WTC11 (cell line): Measurements from ENCODE around the gene A2ML1. TPM values are rescaled to one million over a fixed set of nuclear protein-coding genes. Genes with fewer than 3 reads are reported as not detected.

Source experiments
- ATAC-seq: fragments of 200-7000 bp; cut with Tn5 transposase; 2 replicates; pipeline ENCODE4 v1.10.0; 2021; ENCODE audit warnings: mild to moderate bottlenecking, moderate library complexity
- CTCF ChIA-PET: fragments of 300-600 bp; sonication (Branson Sonifier 250); formaldehyde crosslinking; loops from one replicate; lab custom pipeline; 2021; ENCODE audit warnings: antibody characterized with exemption; lab: Charles Lee
- POLR2A ChIA-PET: fragments of 350-600 bp; sonication (Branson Sonifier 250); formaldehyde crosslinking; loops from one replicate; lab custom pipeline; 2021; ENCODE audit warnings: antibody characterized with exemption; lab: Charles Lee
- DNase-seq: peaks from one replicate; pipeline ENCODE4 v3.0.0; 2021; ENCODE audit warnings: low spot score
- H3K27ac Mint-ChIP-seq: 2 replicates; pipeline ENCODE4 v1.8.0; 2021; ENCODE audit warnings: mixed read lengths
- H3K27me3 Mint-ChIP-seq: 2 replicates; pipeline ENCODE4 v1.8.0; 2021; ENCODE audit warnings: low read depth, mild to moderate bottlenecking, moderate library complexity, mixed read lengths
- H3K36me3 Mint-ChIP-seq: 2 replicates; pipeline ENCODE4 v1.8.0; 2021; ENCODE audit warnings: mixed read lengths
- H3K4me1 Mint-ChIP-seq: 2 replicates; pipeline ENCODE4 v1.8.0; 2022; ENCODE audit warnings: mixed read lengths
- H3K4me3 Mint-ChIP-seq: 2 replicates; pipeline ENCODE4 v1.8.0; 2021; ENCODE audit warnings: mild to moderate bottlenecking, moderate library complexity, mixed read lengths
- H3K9me3 Mint-ChIP-seq: 2 replicates; pipeline ENCODE4 v1.8.0; 2021; ENCODE audit warnings: mixed read lengths
- ATF3 ChIP-seq: sonication (generic); formaldehyde crosslinking; conservative IDR thresholded peaks from 2 replicates; pipeline ENCODE4 v1.8.1; 2022; ENCODE audit warnings: mild to moderate bottlenecking, missing genetic modification reagents
- CREM ChIP-seq: sonication (generic); formaldehyde crosslinking; IDR thresholded peaks from 2 replicates; pipeline ENCODE4 v1.8.1; 2022; ENCODE audit warnings: mild to moderate bottlenecking, missing genetic modification reagents, moderate library complexity
- FOXP1 ChIP-seq: sonication (generic); formaldehyde crosslinking; IDR thresholded peaks from 2 replicates; pipeline ENCODE4 v1.8.0; 2022; ENCODE audit warnings: missing genetic modification reagents, mild to moderate bottlenecking, moderate library complexity, borderline replicate concordance
- IRF2 ChIP-seq: sonication (generic); formaldehyde crosslinking; IDR thresholded peaks from 2 replicates; pipeline ENCODE4 v1.8.0; 2022; ENCODE audit warnings: low read depth, missing genetic modification reagents, borderline replicate concordance
- MYBL2 ChIP-seq: sonication (generic); formaldehyde crosslinking; IDR thresholded peaks from 2 replicates; pipeline ENCODE4 v1.8.1; 2023; ENCODE audit warnings: mild to moderate bottlenecking, moderate library complexity, missing genetic modification reagents
- NFATC4 ChIP-seq: fragments of 250-450 bp; sonication (Bioruptor Pico); IDR thresholded peaks from 2 replicates; pipeline ENCODE4 v1.9.0; 2021; ENCODE audit warnings: mild to moderate bottlenecking
- SOX15 ChIP-seq: fragments of 250-450 bp; sonication (Bioruptor Pico); IDR thresholded peaks from 2 replicates; pipeline ENCODE4 v1.9.0; 2021; ENCODE audit warnings: mild to moderate bottlenecking
- USF1 ChIP-seq: sonication (generic); formaldehyde crosslinking; IDR thresholded peaks from 2 replicates; pipeline ENCODE4 v1.8.0; 2022; ENCODE audit warnings: mild to moderate bottlenecking, missing genetic modification reagents
- ZBTB21 ChIP-seq: sonication (generic); formaldehyde crosslinking; IDR thresholded peaks from 2 replicates; pipeline ENCODE4 v1.8.1; 2023; ENCODE audit warnings: mild to moderate bottlenecking, missing genetic modification reagents, borderline replicate concordance
- ZNF121 ChIP-seq: sonication (generic); formaldehyde crosslinking; IDR thresholded peaks from 2 replicates; pipeline ENCODE4 v1.8.0; 2023; ENCODE audit warnings: missing genetic modification reagents
- ZNF219 ChIP-seq: sonication (generic); formaldehyde crosslinking; IDR thresholded peaks from 2 replicates; pipeline ENCODE4 v1.8.0; 2023; ENCODE audit warnings: missing genetic modification reagents, mild to moderate bottlenecking, borderline replicate concordance
- ZNF232 ChIP-seq: sonication (generic); formaldehyde crosslinking; IDR thresholded peaks from 2 replicates; pipeline ENCODE4 v1.8.0; 2022; ENCODE audit warnings: mild to moderate bottlenecking, missing genetic modification reagents
- ZNF425 ChIP-seq: fragments of 250-450 bp; sonication (Bioruptor Pico); conservative IDR thresholded peaks from 2 replicates; pipeline ENCODE4 v1.9.0; 2021; ENCODE audit warnings: mild to moderate bottlenecking
- total RNA-seq: library from RNA; stranded (reverse); gene quantifications from 3 replicates; pipeline ENCODE4 v1.2.3, GENCODE V29; 2021
- TF ChIP-seq, protein P1 (sequence below): fragments of 250-450 bp; sonication (Bioruptor Pico); IDR thresholded peaks from 2 replicates; pipeline ENCODE4 v1.9.0; 2021; ENCODE audit warnings: mild to moderate bottlenecking, borderline replicate concordance
- TF ChIP-seq, protein P2 (sequence below): sonication (generic); formaldehyde crosslinking; IDR thresholded peaks from 2 replicates; pipeline ENCODE4 v1.8.1; 2022; ENCODE audit warnings: missing genetic modification reagents, borderline replicate concordance
- TF ChIP-seq, protein P3 (sequence below): sonication (generic); formaldehyde crosslinking; IDR thresholded peaks from 2 replicates; pipeline ENCODE4 v1.8.1; 2022; ENCODE audit warnings: low read depth, mild to moderate bottlenecking, moderate library complexity, missing genetic modification reagents, borderline replicate concordance

A2ML1 gene
- total RNA-seq, 1 experiment from 2014 or later = 10.5 TPM

- Mint-ChIP-seq H3K36me3 (peaks cover 27% of the 10 kb centered on the region), H3K4me1 (no peaks in the 10 kb centered on the region)
These were observed 44.6 kb downstream of the A2ML1 start for GRCh38 chr12:8867009-8867408.

More at GRCh38 chr12:8867009-8867408, 44.6 kb downstream of the A2ML1 start:
- Mint-ChIP-seq H3K27ac (no peak overlapping the region), H3K4me3 (no peak overlapping the region), H3K27me3 (no peaks in the 10 kb centered on the region), H3K9me3 (no peaks in the 10 kb centered on the region)
- ChIA-PET POLR2A (no interaction called here), CTCF (interaction anchor here (3.7 kb wide), 1 partner anchor 24 kb away, joined by 15 read pairs; no protein-coding TSS in a partner anchor)
- ATAC-seq (no peak), DNase-seq (no peak)
- TF ChIP-seq, protein P1, sequence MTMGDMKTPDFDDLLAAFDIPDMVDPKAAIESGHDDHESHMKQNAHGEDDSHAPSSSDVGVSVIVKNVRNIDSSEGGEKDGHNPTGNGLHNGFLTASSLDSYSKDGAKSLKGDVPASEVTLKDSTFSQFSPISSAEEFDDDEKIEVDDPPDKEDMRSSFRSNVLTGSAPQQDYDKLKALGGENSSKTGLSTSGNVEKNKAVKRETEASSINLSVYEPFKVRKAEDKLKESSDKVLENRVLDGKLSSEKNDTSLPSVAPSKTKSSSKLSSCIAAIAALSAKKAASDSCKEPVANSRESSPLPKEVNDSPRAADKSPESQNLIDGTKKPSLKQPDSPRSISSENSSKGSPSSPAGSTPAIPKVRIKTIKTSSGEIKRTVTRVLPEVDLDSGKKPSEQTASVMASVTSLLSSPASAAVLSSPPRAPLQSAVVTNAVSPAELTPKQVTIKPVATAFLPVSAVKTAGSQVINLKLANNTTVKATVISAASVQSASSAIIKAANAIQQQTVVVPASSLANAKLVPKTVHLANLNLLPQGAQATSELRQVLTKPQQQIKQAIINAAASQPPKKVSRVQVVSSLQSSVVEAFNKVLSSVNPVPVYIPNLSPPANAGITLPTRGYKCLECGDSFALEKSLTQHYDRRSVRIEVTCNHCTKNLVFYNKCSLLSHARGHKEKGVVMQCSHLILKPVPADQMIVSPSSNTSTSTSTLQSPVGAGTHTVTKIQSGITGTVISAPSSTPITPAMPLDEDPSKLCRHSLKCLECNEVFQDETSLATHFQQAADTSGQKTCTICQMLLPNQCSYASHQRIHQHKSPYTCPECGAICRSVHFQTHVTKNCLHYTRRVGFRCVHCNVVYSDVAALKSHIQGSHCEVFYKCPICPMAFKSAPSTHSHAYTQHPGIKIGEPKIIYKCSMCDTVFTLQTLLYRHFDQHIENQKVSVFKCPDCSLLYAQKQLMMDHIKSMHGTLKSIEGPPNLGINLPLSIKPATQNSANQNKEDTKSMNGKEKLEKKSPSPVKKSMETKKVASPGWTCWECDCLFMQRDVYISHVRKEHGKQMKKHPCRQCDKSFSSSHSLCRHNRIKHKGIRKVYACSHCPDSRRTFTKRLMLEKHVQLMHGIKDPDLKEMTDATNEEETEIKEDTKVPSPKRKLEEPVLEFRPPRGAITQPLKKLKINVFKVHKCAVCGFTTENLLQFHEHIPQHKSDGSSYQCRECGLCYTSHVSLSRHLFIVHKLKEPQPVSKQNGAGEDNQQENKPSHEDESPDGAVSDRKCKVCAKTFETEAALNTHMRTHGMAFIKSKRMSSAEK (CRISPR knock-in tag) = no peak
- TF ChIP-seq ZBTB21 (CRISPR knock-in tag) = no peak
- TF ChIP-seq MYBL2 (CRISPR knock-in tag) = no peak
- TF ChIP-seq ZNF232 (CRISPR knock-in tag) = no peak
- TF ChIP-seq, protein P2, sequence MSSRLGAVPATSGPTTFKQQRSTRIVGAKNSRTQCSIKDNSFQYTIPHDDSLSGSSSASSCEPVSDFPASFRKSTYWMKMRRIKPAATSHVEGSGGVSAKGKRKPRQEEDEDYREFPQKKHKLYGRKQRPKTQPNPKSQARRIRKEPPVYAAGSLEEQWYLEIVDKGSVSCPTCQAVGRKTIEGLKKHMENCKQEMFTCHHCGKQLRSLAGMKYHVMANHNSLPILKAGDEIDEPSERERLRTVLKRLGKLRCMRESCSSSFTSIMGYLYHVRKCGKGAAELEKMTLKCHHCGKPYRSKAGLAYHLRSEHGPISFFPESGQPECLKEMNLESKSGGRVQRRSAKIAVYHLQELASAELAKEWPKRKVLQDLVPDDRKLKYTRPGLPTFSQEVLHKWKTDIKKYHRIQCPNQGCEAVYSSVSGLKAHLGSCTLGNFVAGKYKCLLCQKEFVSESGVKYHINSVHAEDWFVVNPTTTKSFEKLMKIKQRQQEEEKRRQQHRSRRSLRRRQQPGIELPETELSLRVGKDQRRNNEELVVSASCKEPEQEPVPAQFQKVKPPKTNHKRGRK (CRISPR knock-in tag) = no peak
- TF ChIP-seq IRF2 = no peak
- TF ChIP-seq CREM = no peak
- no peak for TF ChIP-seq ZNF121
- TF ChIP-seq ATF3 (CRISPR knock-in tag) = no peak
- TF ChIP-seq ZNF219 (CRISPR knock-in tag) = no peak
- TF ChIP-seq, protein P3, sequence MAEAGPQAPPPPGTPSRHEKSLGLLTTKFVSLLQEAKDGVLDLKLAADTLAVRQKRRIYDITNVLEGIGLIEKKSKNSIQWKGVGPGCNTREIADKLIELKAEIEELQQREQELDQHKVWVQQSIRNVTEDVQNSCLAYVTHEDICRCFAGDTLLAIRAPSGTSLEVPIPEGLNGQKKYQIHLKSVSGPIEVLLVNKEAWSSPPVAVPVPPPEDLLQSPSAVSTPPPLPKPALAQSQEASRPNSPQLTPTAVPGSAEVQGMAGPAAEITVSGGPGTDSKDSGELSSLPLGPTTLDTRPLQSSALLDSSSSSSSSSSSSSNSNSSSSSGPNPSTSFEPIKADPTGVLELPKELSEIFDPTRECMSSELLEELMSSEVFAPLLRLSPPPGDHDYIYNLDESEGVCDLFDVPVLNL = no peak
- no peak for TF ChIP-seq SOX15 (CRISPR knock-in tag)
- no peak for TF ChIP-seq ZNF425 (CRISPR knock-in tag)
- TF ChIP-seq FOXP1 (CRISPR knock-in tag) = no peak
- no peak for TF ChIP-seq USF1 (CRISPR knock-in tag)
- TF ChIP-seq NFATC4 = no peak
